Raji (cell line): ENCODE results near the gene CADPS2.

Experiments used
- POLR2A ChIP-seq: IDR thresholded peaks from 2 replicates; pipeline ENCODE4 v1.6.1; 2011; ENCODE audit warnings: low read depth, low read length, control low read depth; ENCODE audit not compliant: insufficient read depth

CADPS2 gene

DNA sequence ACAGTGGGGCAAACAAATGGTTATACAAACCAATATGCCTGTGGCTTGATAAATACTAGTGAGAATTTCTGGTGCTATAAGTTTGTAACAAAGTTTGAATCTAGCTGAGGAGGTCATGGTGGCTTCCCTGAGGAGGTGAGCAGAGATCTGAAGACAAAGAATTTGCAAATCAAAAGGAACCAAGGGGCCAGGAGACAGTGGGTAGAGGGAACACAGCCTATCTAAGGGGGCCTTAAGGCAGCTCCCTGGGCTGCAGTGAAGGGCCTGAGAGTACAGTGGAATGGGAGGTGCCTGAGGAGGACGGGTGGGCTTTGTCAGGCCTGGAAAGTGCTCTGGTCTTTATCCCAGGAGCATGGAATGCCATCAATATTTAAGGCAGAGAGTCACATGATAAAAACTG is 209.1 kb downstream of the CADPS2 start:
- no peak for TF ChIP-seq POLR2A

DNA sequence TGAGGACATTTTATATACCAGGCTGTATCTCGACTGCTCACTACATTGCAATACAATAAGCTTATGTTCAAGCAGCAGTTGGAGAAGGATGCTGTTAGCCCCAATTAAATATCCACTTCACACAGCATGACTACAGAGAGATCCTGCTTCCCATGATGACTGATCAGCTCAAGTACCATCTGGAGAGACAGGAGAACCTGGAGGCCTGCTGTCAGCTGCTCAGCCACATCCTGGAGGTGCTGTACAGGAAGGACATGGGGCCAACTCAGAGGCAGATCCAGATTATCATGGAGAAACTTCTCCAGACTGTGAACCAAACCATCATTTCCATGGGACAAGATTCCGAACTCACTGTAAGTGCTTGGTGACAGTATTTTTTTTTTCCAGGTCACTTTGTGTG is 209.8 kb downstream of the CADPS2 start:
- no peak for TF ChIP-seq POLR2A

DNA sequence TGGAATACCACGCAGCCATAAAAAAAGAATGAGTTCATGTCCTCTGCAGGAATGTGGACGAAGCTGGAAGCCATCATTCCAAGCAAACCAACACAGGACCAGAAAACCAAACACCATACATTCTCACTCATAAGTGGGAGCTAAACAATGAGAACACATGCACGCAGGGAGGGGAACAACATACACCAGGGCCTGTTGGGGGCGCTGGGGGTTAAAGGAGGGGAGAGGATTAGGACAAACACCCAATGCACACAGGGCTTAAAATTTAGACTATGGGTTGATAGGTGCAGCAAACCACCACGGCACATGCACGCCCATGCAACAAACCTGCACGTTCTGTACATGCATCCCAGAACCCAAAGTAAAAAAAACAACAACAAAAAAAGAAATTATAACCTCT is 210.6 kb downstream of the CADPS2 start:
- TF ChIP-seq POLR2A: no peak

DNA sequence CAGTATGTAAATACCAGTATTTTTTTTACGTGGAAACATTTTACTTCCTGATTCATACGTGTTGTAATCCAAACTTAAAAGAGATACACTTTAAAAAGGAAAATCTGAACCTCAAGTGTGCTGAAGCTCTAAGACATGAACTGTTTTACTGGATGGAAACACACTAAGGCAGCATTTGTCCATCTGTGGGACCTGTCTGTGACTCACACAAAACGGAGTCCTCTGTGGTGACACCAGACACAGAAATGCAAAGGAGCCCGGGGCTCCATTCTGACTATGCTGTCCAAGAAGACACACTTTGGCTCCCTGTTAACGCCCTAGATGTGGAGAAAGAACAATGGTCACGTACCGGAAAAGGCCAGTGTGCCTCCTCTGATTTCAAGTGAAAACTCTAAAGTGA is 211.2 kb downstream of the CADPS2 start:
- no peak for TF ChIP-seq POLR2A

DNA sequence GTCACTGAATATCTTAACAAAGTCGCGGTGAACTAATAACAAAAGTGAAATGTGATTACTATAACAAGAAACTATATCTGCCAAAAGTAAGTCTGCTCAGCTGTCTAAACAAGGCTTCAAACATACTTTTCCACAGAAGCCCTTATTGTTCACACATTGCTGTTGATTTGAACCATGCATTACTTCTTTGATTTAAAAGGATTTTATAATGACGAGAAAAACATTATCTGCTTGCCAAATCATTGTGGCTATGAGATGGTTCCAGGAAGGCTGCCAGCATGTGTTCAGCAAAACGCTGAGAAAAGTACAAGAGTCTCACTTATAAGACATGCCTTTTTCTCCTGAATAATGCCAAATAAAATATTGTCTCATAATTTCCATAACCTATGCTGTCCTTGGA is 211.8 kb downstream of the CADPS2 start:
- TF ChIP-seq POLR2A: no peak

DNA sequence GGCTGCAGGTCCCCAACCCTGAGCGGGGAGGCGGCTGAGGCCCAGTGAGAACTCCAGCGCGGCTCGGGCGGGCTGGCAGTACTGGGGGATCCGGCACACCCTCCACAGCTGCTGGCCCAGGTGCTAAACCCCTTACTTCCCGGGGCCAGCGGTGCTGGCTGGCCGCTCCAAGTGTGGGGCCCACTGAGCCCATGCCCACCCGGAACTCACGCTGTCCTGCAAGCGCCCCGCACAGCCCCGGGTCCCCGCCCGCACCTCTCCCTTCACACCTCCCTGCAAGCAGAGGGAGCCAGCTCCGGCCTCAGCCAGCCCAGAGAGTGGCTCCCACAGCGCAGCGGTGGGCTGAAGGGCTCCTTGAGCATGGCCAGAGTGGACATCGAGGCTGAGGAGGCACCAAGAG is 212.3 kb downstream of the CADPS2 start:
- TF ChIP-seq POLR2A: no peak

DNA sequence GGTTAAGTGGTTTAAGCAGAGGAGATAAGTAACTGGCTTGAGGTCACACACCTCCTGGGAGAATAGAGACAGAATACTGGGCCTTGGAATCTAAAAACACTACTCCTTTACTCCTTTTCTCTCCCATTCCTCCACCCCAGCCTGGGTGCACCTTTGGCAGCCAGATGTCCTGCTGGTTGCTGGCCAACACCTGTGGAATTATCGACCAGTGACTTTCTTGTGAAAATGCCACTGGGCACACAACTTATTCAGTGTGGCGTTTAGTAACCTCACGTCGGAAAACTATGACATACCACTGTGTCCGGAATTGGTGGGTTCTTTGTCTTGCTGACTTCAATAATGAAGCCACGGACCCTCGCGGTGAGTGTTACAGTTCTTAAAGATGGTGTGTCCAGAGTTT is 213.7 kb downstream of the CADPS2 start:
- TF ChIP-seq POLR2A: no peak

DNA sequence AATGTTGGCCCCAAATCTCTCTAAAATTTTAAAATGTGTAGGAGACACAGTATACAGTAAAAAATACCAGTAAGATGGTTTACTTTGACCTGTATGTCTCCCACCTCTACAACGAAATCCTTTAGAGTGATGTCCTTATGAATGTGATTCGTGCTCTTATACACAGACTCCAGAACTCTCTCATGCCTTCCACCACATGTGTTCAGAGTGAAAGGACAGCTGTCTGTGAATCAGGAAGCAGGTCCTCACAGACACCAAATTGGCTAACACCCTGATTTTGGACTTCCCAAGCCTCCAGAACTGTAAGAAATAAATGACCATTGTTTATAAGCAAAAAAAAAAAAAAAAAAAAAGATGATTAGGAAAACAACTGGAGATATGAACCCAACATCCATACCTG is 222.5 kb downstream of the CADPS2 start:
- TF ChIP-seq POLR2A: no peak

DNA sequence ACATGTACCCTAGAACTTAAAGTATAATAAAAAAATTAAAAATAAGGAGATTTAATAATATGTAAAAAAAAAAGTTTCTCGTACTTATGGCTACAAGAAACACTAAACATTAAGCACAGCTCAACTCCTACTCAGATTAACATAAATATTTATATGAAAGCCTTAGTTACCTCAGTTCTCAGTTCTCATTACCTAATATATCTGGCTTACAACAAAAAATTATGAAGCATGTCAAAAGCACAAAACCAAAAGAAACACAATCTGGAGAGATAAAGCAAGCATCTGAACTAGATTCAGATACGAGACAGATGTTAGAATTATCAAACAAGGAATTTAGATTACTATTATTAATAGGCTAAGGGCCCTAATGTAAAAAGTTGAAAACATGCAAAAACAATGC is 227.4 kb downstream of the CADPS2 start:
- no peak for TF ChIP-seq POLR2A

DNA sequence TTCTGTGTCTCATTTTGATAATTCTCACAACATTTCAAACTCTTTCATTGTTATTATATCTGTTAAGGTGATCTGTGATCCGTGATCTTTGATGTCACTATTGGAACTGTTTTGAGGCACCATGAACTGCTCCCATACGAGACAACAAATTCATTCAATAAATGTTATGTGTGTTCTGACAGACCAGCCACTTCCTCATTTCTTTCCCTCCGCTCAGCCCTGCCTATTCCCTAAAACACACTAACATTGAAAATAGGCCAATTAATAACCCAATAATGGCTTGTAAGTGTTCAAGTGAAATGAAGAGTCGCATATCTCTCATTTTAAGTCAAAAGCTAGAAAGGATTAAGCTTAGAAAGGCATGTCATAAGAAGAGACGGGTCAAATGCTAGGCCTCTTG is 232.6 kb downstream of the CADPS2 start:
- no peak for TF ChIP-seq POLR2A

DNA sequence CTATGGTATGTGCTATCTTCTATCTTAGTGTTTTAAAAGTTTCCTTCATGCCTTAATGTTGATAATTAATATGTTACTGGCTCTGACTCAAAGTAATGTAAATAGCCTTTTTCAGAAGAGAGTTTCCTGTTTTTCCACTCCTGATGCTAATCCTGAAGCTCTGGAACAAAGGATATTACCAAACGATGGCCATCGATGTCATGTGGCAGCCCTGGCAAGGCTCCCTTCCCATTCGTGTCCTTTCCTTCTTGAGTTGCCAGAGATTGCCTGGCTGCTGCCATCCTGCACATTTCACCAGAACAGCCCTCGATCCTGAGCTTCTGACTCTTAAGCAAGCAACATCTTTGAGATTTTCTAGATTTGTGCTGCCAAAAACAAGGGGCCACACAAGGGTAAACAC is 233.4 kb downstream of the CADPS2 start:
- no peak for TF ChIP-seq POLR2A

DNA sequence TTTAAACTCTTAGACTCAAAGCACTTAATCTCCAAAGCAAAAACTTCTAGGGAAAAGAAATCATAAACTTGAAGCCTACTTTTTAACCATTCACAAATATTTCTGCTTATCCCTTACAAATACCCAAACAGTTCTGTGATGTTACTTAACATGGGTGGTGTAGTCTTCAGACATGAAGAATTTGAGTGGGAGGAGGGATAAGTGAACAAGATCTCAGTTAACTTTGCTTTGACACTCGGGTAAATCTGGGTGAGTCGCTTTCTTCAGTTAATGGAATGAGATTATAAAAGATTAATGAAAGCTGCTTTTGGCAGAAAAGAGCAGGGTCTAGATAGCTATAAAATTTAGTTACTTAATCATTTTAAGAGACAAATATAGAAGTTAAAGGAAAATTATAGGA is 234.8 kb downstream of the CADPS2 start:
- no peak for TF ChIP-seq POLR2A

DNA sequence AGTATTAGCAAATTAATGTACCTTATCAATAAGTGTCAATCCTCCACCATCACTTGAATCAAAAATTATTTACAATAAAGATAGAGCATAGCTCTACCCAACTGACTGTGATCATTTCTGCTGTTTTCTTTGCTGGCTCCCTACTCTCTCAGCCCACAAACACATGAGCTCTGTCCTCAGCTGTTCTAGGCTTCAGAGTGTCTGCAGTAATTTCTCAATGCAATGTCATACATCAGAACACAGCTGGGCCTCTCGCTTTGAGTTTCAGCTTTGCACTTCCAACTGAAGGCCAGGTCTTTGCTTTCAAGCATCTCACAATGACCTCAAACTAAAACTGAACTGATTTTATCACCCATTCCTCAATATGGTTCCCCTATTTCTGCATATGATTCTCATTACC is 243.0 kb downstream of the CADPS2 start:
- no peak for TF ChIP-seq POLR2A

DNA sequence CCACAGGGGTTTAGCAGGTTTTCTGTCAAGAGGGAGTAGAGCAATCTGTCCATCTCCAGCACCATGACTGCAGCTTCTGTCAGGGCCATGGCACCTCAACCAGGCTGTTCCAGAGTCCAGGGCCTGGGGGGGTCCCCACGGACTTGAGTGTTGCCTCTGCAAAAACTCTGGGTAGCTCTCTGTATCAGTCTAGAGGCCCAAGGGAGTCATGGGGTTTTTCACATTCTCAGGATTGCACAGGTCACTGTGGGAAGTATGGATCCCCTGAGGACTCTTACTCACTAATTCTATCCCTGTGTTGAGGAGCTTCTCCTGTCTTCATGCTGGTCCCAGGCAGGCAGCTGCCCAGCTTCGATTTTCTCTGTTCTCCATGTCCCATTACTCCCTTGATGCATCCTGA is 247.8 kb downstream of the CADPS2 start:
- TF ChIP-seq POLR2A: no peak

DNA sequence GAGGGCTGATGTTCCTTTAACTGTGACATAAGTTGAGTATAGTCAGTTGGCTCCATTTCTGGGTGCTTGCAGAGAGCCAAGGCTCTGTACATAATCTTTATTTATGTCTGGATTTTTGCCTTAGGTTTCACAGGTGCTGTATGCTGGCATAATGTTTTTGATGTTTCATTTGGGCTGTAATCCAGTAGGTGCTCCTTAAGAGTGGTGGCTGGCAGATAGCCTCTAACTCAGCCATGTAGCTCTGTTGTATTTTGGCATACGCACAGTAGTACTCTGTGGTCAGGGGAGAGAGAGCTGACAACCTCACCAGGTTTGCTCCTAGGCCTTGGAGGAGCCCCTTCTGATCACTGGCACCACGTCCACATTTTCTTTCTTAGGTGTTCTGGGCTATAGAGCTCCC is 248.5 kb downstream of the CADPS2 start:
- TF ChIP-seq POLR2A: no peak

DNA sequence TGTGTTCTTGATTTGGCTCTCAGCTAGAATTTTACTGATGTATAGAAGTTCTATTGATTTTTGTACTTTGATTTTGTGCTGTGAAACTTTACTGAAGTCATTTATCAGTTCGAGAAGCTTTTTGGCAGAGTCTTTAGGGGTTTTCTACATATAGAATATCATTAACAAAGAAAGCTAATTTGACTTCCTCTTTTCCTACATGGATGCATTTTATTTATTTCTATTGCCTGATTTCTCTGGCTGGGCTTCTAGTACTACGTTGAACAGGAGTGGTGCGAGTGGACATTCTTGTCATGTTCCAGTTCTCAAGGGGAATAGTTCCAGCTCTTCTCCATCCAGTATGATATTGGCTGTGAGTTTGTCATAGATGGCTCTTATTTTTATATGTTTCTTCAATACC is 252.8 kb downstream of the CADPS2 start:
- no peak for TF ChIP-seq POLR2A

DNA sequence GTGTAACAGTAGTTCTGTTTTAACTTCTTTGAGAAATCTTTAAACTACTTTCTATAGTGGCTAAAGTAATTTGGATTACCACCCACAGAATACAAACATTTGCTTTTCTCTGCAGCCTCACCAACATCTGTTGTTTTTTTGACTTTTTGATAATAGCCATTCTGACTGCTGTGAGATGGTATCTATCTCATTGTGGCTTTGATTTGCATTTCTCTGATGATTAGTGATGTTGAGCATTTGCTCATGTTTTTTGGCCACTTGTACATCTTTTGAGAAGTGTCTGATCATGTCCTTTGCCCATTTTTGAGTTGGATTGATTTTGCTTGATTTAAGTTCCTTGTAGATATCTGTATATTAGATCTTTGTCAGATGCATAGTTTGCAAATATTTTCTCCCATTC is 254.0 kb downstream of the CADPS2 start:
- TF ChIP-seq POLR2A: no peak

DNA sequence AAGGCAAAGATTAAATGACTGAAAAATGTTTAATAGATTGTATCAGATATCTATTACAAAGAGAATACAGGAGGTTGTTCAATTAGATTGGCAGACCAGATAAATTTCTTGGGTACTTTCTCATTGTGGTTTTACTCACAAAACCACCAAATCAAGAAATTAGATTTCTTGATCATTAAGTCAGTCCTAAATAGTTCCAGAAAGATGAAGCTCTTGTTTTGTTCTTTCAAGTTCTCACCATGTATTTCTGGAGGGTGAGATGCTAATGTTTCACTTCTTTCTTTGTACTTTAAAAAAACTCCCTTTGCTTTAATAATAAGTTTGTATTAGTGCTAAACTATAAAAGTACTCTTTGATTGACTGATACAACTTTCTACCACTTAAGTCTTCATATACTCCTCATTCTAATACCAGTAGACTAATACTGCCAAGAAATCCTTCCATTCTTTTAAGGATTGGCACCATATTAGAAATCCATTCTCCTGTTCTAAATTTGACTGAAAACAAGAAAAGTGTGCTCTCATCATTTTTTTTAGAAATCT is 256.8 kb downstream of the CADPS2 start:
- TF ChIP-seq POLR2A: no peak
